Measurements from ENCODE around the gene GPRC5C. TPM values are rescaled to one million over a fixed set of nuclear protein-coding genes. Genes with fewer than 3 reads are reported as not detected.

GPRC5C gene
- total RNA-seq, 1 donor, result 0.31 TPM

- H3K4me3 ChIP-seq (ENCODE audit: low read length), result no peak overlapping the region
- H3K4me1 ChIP-seq (ENCODE audit: insufficient read depth, low read length), result peaks cover 24% of the 10 kb centered on the region
- H3K9me3 ChIP-seq (ENCODE audit: low read depth, low read length), result no peaks in the 10 kb centered on the region
- H3K27me3 ChIP-seq (ENCODE audit: insufficient read depth, low read length), result no peaks in the 10 kb centered on the region
Measured at GRCh38 chr17:74450925-74451403, 19.1 kb downstream of the GPRC5C start.

DNA sequence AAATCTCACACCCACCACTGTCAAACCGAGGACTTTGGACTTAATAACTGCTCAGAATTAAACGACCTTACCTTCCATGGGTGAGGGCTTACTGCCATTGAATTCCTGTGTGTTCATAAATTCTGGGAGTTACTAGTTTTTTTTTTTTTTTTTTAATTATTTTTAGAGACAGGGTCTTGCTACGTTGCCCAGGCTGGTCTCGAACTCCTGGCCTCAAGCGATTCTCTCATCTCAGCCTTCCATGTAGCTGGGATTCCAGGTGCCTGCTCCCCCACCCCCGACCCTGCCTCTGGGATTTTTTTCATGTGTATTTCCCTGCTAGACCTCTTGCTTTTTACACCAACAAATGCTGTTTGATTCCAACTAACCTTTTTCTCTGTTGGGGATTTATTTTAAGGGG lies 19.7 kb downstream of the GPRC5C start:
- H3K4me3 ChIP-seq (ENCODE audit: low read length), result no peak overlapping the region
- H3K9me3 ChIP-seq (ENCODE audit: low read depth, low read length), result no peaks in the 10 kb centered on the region
- no peaks in the 10 kb centered on the region for H3K27me3 ChIP-seq (ENCODE audit: insufficient read depth, low read length)
- H3K4me1 ChIP-seq (ENCODE audit: insufficient read depth, low read length), result peaks cover 21% of the 10 kb centered on the region

GRCh38 chr17:74452033-74452840 lies 20.3 kb downstream of the GPRC5C start:
- no peaks in the 10 kb centered on the region for H3K9me3 ChIP-seq (ENCODE audit: low read depth, low read length)
- no peak overlapping the region for H3K4me3 ChIP-seq (ENCODE audit: low read length)
- H3K4me1 ChIP-seq (ENCODE audit: insufficient read depth, low read length), result peaks cover 17% of the 10 kb centered on the region
- no peaks in the 10 kb centered on the region for H3K27me3 ChIP-seq (ENCODE audit: insufficient read depth, low read length)

DNA sequence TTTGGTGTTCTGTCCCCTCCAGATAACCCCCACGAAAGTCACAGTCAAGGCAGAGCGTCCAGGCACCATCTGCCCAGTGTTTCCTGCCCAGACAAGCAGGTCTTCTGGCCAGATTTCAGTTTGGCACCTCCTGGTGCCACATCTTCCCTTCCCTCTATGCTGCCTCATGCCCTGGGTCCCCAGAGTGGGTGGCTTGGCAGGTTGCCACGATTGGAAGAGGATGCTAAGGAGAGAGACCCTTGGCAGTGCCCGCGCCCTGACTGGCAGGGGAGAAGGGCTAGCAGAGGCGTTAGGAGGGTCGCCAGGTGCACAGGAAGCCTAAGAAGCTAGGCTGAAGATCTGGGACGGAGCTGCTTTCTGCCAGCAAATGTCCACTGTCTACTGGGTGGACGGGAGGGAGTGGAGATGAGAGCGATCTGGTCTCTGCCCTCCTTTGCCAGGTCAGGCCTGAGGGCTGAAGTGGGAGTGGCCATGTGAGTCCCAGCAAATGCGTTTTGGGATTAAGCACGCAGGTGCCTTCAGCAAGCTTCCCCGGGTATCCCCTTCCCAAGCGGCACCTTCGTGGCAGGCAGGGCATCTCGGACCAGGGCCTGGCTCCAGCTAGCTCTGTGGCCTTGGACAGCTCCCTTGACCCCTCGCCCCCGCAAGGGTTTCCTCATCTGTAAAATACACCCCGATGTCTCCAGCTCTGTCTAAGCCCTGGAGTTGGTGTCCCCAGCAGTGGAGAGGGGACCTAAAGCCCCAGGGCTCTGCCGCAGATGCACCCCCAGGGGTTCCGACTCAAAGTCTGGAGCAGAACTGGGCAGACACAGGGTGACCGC lies 21.2 kb downstream of the GPRC5C start:
- Histone ChIP-seq H3K9me3 (ENCODE audit: low read depth, low read length) (no peaks in the 10 kb centered on the region), H3K4me1 (ENCODE audit: insufficient read depth, low read length) (peaks cover 24% of the 10 kb centered on the region), H3K4me3 (ENCODE audit: low read length) (no peak overlapping the region), H3K27me3 (ENCODE audit: insufficient read depth, low read length) (no peaks in the 10 kb centered on the region)

- H3K27me3 ChIP-seq (ENCODE audit: insufficient read depth, low read length), result no peaks in the 10 kb centered on the region
- no peaks in the 10 kb centered on the region for H3K9me3 ChIP-seq (ENCODE audit: low read depth, low read length)
- peaks cover 24% of the 10 kb centered on the region for H3K4me1 ChIP-seq (ENCODE audit: insufficient read depth, low read length)
- H3K4me3 ChIP-seq (ENCODE audit: low read length), result no peak overlapping the region
Measured at GRCh38 chr17:74453665-74454196, 21.8 kb downstream of the GPRC5C start.

- Histone ChIP-seq H3K4me3 (ENCODE audit: low read length) (no peak overlapping the region), H3K9me3 (ENCODE audit: low read depth, low read length) (no peaks in the 10 kb centered on the region), H3K27me3 (ENCODE audit: insufficient read depth, low read length) (no peaks in the 10 kb centered on the region), H3K4me1 (ENCODE audit: insufficient read depth, low read length) (peaks cover 24% of the 10 kb centered on the region)
Measured at GRCh38 chr17:74454197-74455024, 22.5 kb downstream of the GPRC5C start.

- Histone ChIP-seq H3K4me1 (ENCODE audit: insufficient read depth, low read length) (peaks cover 24% of the 10 kb centered on the region), H3K9me3 (ENCODE audit: low read depth, low read length) (no peaks in the 10 kb centered on the region), H3K27me3 (ENCODE audit: insufficient read depth, low read length) (no peaks in the 10 kb centered on the region), H3K4me3 (ENCODE audit: low read length) (no peak overlapping the region)
Measured at GRCh38 chr17:74455025-74455545, 23.2 kb downstream of the GPRC5C start.

GRCh38 chr17:74455821-74456220 lies 23.9 kb downstream of the GPRC5C start:
- peaks cover 24% of the 10 kb centered on the region for H3K4me1 ChIP-seq (ENCODE audit: insufficient read depth, low read length)
- H3K4me3 ChIP-seq (ENCODE audit: low read length), result no peak overlapping the region
- H3K27me3 ChIP-seq (ENCODE audit: insufficient read depth, low read length), result no peaks in the 10 kb centered on the region
- no peaks in the 10 kb centered on the region for H3K9me3 ChIP-seq (ENCODE audit: low read depth, low read length)

DNA sequence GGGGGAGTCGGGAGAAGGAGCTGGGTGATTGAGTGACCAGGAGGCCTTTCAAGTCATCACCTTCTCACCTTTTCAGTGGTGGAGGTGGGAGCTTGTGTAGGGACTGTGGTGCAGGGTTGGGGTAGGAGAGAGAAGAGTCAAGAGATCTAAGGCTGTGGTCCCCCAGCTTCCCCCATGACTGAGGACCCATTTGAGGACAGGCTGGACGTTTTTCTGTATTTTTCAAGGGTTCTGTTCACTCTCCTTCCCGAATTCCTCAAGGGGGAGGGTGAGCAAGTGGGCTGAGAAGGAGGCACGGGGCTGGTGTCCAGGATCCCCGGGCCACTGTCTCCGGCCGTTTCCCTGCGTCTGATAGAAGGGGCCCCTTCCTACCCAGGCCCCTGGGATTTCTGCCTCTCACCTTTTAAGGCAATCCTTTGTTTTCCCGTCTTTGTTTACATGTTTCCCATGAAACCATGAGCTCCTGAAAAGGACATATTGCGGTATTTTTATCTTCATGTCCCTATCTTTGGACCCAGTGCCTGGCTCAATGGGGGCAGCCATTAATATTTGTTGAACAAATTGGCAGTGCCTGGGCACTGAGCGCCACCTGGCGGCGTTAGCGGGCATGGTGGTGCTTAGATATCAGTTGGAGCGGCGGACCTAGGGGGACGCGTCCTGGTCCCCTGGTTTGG lies 25.4 kb downstream of the GPRC5C start:
- Histone ChIP-seq H3K4me1 (ENCODE audit: insufficient read depth, low read length) (peaks cover 37% of the 10 kb centered on the region), H3K4me3 (ENCODE audit: low read length) (no peak overlapping the region), H3K27me3 (ENCODE audit: insufficient read depth, low read length) (no peaks in the 10 kb centered on the region), H3K9me3 (ENCODE audit: low read depth, low read length) (no peaks in the 10 kb centered on the region)

DNA sequence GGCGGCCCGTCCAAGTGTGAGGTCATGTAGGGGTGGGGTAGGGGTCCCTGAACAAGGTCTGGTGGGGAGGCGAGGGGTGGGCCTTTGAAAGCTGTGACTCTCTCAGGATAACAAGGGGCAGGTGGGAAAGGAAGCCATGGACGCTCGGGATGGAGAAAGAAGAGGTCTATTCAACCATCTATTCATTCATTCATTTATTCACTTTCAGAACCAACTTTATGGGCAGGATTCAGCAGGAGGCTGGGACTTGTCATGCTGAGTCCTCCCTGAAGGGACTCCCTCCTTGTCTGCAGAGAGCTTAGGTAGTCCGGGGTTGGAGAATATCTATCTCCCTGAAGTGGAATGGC lies 25.9 kb downstream of the GPRC5C start:
- H3K27me3 ChIP-seq (ENCODE audit: insufficient read depth, low read length), result no peaks in the 10 kb centered on the region
- H3K4me1 ChIP-seq (ENCODE audit: insufficient read depth, low read length), result peaks cover 42% of the 10 kb centered on the region
- H3K4me3 ChIP-seq (ENCODE audit: low read length), result no peak overlapping the region

DNA sequence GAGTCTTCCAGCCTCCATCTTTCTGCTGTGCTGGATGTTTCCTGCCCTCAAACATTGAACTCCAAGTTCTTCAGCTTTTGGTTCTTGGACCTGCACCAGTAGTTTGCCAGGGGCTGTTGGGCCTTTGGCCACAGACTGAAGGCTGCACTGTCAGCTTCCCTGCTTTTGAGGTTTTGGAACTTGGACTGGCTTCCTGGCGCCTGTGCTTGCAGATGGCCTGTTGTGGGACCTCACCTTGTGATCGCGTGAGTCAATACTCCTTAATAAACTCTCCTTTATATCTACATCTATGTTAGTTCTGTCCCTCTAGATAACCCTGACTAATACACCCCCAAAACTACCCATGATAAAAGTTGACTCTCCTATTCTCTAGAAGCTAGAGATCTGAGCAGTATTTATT lies 26.9 kb downstream of the GPRC5C start:
- H3K27me3 ChIP-seq (ENCODE audit: insufficient read depth, low read length), result no peaks in the 10 kb centered on the region
- peaks cover 43% of the 10 kb centered on the region for H3K4me1 ChIP-seq (ENCODE audit: insufficient read depth, low read length)
- no peak overlapping the region for H3K4me3 ChIP-seq (ENCODE audit: low read length)
- no peaks in the 10 kb centered on the region for H3K9me3 ChIP-seq (ENCODE audit: low read depth, low read length)

More for the DNA sequence above, 25.9 kb downstream of the GPRC5C start:
- no peaks in the 10 kb centered on the region for H3K9me3 ChIP-seq (ENCODE audit: low read depth, low read length)

GRCh38 chr17:74459622-74460021 lies 27.7 kb downstream of the GPRC5C start:
- Histone ChIP-seq H3K27me3 (ENCODE audit: insufficient read depth, low read length) (no peaks in the 10 kb centered on the region), H3K4me3 (ENCODE audit: low read length) (no peak overlapping the region), H3K4me1 (ENCODE audit: insufficient read depth, low read length) (peaks cover 46% of the 10 kb centered on the region)

GRCh38 chr17:74460241-74460640 lies 28.4 kb downstream of the GPRC5C start:
- no peaks in the 10 kb centered on the region for H3K27me3 ChIP-seq (ENCODE audit: insufficient read depth, low read length)
- no peak overlapping the region for H3K4me3 ChIP-seq (ENCODE audit: low read length)
- peaks cover 50% of the 10 kb centered on the region for H3K4me1 ChIP-seq (ENCODE audit: insufficient read depth, low read length)
- H3K9me3 ChIP-seq (ENCODE audit: low read depth, low read length), result no peaks in the 10 kb centered on the region

More at GRCh38 chr17:74459622-74460021, 27.7 kb downstream of the GPRC5C start:
- no peaks in the 10 kb centered on the region for H3K9me3 ChIP-seq (ENCODE audit: low read depth, low read length)

DNA sequence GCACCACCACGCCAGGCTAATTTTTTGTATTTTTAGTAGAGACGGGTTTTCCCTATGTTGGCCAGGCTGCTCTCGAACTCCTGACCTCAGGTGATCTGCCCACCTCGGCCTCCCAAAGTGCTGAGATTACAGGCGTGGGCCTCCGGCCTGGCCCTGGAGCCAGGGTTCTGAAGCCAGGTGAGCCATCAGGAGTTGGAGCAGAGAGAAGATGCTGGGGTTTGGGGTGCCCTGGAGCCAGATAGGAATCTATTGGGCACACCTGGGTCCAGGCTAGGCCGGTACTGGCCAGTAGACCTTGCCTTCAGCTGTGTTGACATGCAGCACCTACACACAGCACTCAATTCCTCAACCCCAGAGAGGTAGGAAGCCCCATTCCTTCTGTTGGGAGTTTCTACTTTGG lies 29.1 kb downstream of the GPRC5C start:
- no peaks in the 10 kb centered on the region for H3K27me3 ChIP-seq (ENCODE audit: insufficient read depth, low read length)
- H3K9me3 ChIP-seq (ENCODE audit: low read depth, low read length), result no peaks in the 10 kb centered on the region
- no peak overlapping the region for H3K4me3 ChIP-seq (ENCODE audit: low read length)
- peaks cover 57% of the 10 kb centered on the region for H3K4me1 ChIP-seq (ENCODE audit: insufficient read depth, low read length)

All from mononuclear cell (primary cell).